HG02798 (cell line): ENCODE data around the gene EYS.

Experiments used
- ATAC-seq: cut with Tn5 transposase; IDR thresholded peaks from one replicate; pipeline ENCODE4 v1.9.1; 2021; ENCODE audit warnings: mild to moderate bottlenecking; ENCODE audit not compliant: unreplicated experiment, poor library complexity

Gene EYS

DNA sequence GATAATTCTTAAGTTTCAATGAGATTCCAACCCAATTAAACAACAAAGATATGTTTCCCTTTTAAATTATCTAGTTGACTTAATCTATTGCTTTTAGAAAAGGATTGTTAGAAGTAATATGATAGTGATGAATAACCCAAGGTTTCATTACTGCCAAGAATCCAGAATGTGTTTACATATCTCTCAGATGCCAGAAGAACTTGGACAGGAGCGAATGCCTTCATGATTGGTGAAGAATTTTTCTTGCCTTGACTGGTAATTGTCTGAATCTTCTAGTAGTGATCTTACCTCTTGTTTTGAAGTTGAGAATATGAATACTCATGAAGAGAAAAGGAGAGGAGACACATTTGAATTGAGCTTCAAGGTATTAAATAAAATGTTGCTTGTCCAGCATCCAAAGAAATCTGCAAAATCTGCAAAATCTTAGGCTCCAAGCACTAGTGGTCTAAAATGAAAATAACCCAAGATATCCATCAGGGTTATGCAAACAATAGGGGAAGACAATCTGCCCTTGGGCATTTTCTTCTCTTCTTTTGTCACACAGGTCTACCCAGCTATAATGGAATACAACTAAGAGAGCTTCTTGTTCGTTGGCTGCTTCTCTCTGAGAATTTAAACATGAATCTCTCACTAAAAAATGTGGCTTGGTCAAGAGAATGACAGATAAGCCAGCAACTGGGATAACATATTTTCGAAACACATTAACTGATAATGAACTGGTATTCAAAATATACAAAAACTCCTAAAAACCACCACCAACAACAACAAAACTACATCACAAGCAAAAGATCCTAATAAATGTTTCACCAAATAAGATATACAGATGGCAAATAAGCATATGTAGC lies 928.9 kb downstream of the EYS start:
- no peak for ATAC-seq

DNA sequence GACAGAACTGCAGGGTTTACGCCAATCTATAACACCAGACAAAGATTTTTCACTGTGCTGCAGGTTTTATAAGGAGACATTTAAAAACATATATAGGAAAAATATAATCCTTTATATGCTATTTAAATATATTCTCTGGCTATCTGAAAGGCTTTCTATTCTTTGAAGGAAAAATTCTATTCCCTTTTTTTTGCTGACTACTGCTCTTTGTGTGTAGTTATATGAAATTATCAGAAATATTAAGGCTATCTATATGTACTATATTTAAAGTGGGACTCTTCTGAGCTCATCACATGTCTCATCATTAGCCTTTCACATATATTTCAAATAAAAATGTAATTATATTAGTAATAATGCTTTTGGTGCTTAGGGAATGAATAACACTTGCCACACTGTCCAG lies 930.7 kb downstream of the EYS start:
- no peak for ATAC-seq

DNA sequence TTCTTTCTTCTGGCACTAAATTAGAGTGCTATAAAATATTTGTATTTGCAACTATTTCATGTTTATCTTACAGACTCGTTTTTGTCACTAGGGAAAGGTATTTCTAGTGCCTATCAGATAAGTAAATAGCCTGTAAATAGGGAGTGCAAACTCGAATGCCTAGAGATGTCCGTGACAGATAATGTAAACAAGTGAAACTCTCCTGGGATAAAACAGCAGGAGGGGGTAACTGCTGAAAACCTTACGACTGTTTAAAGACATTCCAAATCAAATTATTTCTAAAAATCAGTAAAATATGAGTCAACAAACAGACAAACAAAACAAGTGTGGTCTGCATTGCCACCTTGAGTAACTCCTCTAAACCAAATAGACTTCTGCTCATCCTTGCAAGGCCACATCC lies 932.1 kb downstream of the EYS start:
- no peak for ATAC-seq

DNA sequence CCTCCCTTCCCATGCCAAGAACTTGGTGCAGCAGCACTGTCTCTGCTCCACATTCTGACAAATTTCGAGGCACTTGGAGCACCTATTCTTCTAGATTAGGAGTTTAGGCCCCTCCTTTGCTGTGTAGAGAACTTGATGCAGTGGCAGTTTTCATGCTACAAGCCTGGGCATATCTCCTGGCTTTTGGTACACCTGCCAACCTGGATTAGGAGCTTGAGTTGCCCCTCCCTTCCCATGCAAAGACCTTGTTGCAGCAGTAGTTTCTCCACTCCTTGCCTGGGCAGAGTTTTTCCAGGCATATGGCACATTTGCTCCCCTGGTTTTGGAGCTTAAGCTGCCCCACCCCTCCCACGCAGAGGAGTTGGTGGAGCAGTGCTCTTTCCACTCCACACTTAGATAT lies 956.1 kb downstream of the EYS start:
- ATAC-seq = no peak

DNA sequence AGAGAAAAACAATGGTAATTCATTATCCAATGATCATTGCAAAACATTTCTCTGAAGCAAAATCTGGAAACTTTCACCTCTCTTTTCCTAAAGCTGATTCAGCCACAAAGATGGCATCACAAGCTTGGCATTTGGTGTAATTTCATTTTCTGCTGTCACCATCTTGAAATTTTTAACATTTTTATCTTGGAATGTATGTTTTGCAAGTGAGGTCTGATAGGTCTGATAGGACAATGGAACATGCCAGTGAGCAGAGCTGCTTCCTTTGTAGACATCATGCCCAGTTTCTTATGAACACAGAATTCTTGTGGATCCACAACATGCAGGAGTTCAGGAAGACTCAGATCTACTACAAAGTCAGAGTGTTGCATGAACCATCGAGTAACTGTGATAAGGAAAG lies 969.6 kb downstream of the EYS start:
- no peak for ATAC-seq

DNA sequence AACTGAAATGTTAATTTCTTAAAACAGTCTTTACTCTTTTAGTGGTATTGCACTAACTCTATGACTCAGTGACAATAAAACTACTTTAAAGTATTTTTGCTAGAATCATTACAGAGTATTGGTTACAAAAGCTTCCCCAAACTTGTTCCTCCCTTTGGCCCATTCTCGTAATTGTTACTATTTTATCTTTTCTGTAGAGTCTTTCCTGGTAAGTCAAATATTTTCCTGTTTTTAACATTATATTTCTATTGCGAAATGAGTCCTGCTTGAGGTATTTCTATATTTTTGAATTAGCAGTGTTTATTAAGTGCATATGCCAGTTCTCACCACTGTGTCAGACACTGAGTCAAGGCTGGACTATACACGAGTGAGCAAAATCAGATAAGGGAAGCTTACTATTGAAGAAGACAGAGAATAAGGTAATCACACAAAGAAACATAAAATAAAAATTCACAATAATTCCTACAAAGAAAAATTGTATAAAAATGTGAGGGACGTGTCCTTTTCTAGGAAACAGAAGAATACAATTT lies 970.5 kb downstream of the EYS start:
- ATAC-seq = no peak

DNA sequence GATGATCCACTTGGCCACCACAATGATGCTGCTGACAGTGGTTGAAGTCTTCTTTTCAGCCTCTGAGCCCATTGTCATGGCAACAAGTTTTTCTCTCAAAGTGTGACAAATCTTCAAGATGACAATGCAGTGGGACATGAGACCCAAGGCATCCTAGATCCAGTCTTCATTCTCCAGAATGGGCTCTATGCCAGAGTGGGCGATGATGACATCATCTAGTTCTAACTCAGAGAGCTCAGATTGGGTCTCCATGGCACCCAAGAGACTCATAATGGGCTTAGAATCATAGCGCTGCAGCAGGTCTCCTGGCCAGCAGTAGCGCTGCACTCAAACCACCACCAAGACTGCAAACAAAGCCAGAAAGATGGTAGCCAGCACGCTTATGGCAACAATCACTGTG lies 973.6 kb downstream of the EYS start:
- no peak for ATAC-seq

DNA sequence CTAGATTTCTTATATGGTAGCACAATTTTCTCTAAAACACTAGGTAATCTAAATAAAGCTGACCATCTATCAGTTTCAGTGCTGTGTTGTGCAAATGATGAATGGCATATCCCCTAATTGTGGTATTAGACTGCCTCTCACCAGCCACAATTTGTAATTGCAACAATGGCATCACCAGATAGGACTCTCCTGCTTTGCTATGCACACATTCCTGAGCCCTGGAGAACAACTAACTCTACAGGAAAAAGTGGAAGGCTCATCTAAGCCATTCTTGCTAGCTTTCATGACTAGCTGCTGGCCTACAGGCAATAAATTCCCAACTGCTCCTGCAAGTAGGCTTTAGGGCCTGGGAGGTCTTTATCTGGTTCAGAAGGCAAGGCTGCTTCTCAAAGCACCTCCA lies 974.1 kb downstream of the EYS start:
- no peak for ATAC-seq

DNA sequence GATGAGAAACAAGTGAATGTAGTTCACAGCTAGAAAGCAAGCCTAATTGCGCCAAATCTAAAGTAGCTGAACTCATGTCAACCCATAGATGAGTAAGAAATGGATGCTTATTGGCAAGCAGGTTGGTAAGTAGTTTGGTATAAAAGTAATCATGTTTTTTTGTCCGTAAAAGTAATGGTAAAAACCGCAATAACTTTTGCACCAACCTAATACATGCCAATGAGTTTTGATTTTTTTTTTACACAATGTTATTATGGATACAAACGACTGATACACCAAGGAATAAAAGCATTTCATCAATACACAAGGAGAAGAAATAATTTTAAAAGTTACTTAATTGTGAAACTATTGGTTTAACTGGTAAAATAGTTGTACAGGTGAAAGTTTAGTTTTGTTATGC lies 977.5 kb downstream of the EYS start:
- ATAC-seq = no peak

DNA sequence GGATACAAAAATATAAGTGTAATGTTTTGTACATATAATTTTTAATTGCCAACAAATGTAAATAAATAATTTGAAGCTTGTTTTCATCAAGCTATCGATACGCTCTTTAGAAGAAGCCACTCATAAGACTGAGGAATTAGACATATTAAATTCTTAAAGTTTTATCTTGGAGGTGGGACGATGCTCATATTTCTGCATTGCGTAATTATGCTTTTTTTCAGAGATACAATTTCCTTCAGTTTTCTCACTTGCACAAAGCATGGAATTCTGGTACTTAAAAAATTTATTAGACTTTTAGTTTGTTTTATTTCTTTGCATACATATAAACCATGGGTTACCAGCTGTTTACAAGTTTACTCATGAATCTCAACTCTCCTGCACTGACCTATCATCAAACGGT lies 980.0 kb downstream of the EYS start:
- no peak for ATAC-seq

DNA sequence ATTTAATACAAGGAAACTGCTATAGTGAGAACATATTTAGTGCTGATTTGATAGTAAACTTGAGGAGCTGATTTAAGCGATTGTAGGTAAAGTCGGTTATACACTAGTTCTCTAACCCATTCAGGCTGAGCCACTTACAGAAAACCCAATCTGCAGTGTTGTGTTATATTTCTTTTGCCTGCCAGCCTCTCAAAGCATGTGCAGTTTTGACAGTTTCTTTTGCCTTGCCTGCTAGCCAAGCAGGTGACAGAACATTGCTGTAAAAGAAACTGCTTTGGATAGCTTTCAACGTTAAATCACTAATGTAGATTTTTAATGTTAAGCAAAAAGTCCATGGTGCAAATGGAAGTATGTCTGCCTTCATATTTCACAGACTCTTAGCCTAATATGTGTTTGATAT lies 982.9 kb downstream of the EYS start:
- ATAC-seq = no peak

DNA sequence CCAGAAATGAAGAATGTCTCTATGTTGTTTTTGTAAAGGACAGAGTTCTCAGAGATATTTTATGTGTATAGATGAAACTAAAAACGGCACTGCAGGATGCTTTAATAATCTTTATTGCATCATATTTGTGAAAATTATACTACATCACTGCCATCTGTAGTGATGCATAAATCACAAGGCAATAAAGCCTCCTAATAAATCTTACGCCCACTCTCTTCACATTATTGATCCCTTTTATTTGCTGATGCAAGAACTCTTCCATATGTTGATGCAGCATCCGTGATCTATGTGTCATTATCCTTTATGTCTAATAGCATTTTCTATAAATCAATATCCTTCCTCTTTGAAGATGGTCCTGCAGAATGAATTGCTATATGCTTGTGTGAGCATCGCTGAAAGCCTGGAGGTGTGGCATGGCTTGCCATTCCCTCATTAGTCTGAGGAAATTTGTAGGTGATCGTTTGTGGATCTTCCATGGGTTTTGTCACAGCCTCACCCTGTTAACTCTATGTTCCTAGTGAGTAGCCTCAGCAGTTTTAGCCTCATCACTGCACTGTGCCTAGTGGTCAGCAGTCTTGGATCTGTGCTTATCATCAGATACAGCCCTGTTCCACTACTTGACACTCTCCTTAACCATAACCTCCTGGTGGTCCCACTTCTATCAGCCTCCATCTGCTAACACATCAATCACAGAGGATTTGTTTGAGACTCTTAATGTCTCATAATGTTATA lies 983.5 kb downstream of the EYS start:
- no peak for ATAC-seq

DNA sequence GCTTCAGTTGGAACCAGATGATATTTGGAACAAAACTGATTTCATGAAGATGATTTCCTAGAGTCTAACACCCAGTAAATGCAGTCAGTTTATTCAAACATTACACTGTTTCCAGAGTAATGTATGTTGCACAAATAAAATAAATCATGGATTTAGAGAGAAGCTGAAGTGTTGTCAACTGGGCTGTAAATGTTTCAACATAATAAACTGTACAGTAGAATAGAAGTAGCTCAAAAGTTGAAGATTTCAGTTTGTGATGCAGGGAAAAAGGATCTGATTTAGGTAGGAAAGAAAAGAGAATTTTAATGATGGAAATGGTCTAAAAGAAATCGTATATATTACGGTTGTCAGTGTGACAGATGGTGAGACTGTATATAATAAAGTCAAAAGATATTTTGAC lies 985.2 kb downstream of the EYS start:
- ATAC-seq = no peak

DNA sequence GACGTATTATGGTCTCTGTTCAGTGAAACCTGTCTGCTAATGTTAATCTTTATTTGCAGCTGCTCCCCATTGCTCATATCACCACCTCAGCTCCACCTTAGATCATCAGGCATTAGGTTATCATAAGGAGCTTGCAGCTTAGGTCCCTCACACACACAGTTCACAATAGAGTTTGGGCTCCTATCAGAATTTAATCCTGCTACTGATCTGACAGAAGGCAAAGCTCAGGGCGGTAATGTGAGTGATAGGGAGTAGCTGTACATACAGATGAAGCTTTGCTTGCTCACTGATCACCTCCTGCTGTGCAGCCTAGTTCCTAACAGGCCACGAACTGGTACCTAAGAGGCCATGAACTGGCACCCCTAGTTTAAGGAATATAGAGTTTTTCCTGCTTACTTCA lies 989.7 kb downstream of the EYS start:
- no peak for ATAC-seq

DNA sequence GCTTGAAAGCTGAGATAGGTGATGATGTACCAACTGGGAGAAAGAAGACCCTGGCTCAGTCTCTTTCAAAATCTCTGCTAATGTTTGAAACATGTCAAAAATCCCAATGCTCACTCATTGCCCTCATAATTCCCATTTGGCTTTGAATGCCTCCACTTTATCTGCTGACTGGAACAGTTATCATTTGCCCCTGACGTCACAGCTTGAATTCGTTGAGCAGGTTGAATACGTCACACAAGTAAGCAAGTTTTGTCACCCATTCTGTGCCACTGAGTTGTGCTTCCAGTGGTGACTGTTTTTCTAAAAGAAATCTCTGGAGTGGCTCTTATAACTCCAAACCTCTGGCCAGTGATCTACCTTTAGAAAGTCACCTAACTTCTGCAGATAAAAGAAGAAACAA lies 991.4 kb downstream of the EYS start:
- ATAC-seq = no peak

DNA sequence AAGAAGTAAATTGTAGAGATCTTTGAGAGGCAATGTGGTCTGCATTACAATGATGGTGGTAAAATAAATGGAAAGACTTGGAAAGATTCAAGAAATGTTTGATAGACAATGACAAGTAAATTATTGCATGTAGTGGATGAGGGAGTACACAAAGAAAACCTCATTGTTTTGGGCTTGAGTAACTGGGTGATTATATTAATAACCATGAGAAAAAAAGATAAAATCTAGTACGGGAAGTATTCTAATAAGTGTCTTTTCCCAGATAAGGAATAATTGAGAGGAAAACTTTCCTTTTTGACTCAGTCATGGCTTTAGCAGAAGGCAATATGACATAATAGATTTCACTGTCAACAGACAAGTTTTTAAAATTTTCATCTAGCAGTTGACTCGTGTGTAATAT lies 993.0 kb downstream of the EYS start:
- ATAC-seq = no peak

DNA sequence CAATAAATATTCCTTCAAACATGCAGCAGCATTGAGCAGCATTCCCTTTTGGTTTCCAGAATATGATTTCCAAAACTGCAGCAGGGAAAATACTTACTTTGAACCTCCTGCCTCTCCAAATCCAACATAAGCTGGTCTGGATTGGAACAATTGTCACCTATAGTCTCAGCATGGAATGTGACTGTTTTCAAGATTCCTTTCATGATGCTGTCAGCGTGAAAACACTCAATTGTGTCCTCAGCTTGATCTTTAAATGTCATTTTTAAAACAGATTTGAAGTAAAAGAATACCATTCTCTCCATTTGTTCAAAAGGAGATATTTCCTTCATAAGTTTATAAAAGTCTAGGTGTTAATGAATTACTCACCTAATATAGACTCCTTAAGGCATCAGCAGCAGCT lies 993.9 kb downstream of the EYS start:
- ATAC-seq = no peak

DNA sequence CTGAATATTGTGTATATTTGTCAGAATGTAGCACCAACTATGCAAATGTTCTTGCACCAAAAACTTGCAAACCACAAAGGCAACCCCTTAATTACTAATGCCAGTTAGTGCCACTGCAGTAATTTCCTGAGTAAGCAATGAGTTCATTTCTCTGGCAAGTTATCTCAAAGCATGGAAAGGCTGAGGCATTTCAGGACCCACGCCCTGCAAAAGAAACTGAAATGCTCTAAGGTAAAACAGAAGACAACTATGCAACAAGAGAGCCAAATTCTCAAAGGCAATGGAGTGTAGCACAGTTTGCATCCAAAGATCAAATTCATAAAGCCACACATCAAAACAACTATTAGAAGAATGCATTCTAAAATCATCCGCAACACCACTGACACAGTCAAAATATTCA lies 994.4 kb downstream of the EYS start:
- no peak for ATAC-seq

DNA sequence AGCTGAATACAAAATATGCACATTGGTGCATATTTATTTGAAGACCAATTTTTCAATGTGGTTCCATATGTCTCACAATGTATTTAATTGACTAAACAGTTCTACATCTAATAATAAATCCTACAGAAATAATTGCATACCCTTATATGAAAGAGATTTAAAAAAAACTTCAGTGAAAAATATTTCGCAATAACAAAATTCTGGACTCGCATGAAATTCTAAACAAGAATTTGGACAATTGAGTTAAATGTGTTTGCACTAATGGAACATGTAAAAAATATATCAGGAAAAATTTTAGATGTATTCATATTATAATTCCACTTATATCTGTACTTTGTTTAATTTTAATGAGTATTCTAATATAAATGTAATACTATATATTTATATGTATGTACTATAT lies 1003.1 kb downstream of the EYS start:
- ATAC-seq = no peak

DNA sequence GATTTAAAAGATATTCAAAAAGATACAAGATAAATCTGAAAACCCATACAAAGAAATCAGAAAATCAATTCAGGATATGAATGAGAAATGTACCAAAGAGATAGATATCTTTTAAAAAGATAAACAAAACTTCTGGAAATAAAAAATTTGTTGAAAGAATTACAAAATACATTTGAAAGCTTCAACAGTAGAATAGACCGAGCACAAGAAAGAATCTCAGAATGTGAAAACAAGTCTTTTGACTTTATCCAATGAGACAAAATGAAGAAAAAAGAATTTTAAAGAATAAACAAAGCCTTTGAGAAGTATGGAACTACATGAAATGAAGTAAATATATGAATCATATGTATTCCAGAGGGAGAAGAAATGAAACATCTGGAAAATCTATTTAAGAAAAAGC lies 1011.0 kb downstream of the EYS start:
- ATAC-seq = no peak

DNA sequence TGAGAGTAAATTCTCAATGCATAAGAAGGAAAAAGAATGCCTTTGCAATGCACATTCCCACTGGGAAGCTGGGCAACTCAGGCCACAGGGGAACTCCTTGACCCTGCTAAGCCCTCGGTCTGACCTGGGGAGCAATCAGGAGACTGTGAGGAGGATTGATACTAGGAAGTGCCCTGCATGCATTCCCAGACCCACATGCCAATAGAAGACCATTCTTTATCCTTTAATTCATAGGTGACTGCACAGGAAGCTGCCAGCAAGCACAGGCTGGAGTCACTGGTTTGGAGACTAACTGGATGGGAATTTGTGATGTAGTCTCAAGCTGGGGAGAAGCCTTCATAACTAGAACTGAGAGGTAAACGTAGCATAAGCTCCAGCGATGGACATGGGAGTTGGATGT lies 1012.7 kb downstream of the EYS start:
- ATAC-seq = no peak

DNA sequence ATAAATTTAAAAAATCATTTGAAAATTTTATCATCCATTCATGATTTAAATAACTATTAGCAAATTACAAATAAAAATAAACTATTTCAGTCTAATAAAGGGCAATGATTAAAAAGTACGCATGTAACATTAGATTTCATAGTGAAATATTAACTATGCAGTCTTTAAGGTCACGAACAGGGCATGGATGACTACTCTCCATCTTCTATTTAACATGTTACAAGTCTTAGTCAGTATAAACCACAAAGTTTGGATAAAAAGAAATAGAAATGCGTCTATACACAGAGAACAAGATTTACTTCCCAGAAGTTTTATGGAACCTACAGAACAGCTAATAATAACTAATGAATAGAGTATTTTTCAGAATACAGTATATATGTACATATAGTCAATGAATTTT lies 1016.0 kb downstream of the EYS start:
- ATAC-seq = no peak
